H54 (cell line): Measurements from ENCODE around the gene TMPRSS11A.

ENCODE experiments used
- DNase-seq: peaks from one replicate; pipeline ENCODE4 v3.0.0; 2011; ENCODE audit warnings: low spot score, mixed read lengths; ENCODE audit not compliant: insufficient read length
- FAIRE-seq: peaks from 3 replicates; lab custom pipeline; 2011; peaks lifted over from hg19 to GRCh38; lab: Jason Lieb, UNC
- POLR2A ChIP-seq: IDR thresholded peaks from 2 replicates; pipeline ENCODE4 v1.6.1; 2011; ENCODE audit warnings: low read depth, mild to moderate bottlenecking, low read length

TMPRSS11A gene

DNA sequence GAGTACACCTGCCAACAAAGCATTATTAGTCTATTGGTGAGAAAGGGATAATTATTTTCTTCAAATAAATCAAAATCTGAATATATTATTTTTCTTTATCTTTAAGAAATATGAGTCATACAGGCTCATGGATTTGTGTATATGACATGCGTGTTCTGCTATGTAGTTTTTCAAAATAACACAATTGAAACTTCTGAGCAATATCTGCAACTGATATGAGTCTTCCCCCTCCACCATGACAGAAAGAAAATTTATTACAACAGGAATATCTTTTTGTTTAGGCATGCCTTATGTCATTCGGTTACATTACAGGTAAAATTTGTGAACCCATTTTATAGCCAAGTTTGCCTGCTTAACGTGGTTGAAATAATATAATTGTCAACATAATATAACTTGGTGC, 32.0 kb downstream of the TMPRSS11A start:
- no peak for TF ChIP-seq POLR2A
- DNase-seq (no peak), FAIRE-seq (no peak)

DNA sequence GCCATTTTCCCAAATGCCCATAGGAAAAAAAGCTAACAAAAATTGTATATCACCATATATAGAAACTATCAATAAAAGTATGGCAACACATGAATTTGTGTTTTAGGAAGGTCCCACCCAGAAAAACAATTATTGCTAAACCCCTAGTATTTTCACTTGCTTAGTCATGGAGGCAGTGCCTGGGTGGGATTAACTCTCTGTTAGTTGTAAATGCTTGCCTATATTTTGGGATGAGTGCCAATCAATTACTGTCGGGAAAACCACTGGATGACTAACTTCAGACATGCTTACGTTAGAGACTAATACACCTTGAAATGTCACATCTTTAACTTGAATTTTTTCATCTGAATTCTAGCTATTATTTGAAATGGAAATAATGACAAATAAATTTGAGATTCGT, 33.9 kb downstream of the TMPRSS11A start:
- DNase-seq, result no peak
- no peak for FAIRE-seq
- no peak for TF ChIP-seq POLR2A

DNA sequence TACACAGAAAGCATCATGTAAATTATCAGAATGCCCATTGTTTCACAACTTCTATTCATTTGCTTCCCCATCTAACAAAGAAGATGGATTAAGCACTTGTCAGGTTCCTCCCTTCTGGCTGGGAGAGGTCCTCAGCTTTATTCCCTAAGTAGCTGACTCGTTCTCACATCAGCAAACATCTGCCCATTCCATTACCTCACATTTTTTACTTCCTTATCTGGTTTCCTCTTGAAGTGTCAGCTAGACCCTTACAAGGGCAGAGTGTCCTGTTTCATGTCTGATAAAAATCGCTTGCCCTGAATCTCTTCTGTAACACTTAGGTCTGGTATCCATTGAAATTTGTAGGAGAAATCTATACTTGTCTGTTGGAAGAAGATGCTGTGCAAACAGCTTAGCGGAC, 34.7 kb downstream of the TMPRSS11A start:
- no peak for TF ChIP-seq POLR2A
- FAIRE-seq (no peak), DNase-seq (no peak)

DNA sequence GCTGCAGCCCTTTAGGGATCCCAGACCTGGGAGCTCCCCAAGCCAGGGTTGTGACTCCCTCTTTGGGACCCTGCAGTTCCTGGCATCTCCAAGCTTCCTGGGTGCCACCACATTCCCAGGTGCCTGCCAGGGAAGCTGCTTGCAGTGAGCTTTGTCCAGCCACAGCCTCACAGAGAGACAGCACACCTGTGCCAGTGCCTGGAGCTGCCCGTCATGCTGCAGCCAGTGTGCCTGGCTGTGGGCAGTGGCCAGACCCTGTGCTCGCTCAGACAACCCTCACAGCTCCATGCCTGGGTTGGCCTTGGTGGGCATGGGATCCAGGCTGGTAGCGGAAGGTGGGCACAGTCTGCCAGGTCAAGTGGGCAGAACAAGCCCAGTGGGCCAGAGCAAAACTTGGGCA, 36.0 kb downstream of the TMPRSS11A start:
- no peak for FAIRE-seq

DNA sequence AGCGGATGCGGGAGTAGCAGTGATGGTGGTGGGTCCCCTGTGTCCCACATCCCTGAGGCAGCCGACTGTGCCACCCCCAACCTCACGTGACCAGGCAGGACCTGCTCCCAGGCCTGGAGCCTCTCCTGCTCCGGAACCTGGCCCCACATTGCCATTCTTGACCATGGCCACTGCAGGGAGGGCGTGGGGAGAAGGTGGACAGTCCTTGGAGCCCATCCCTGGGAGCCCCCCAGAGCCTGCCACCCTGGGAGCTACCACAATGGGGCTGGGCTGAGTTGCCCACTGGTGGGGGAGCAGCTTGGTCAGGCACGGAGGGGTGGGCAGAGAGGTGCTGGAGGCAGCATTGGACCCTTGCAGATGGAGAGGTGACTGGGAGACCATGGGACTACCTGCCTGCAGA, 36.8 kb downstream of the TMPRSS11A start:
- FAIRE-seq, result no peak
- no peak for TF ChIP-seq POLR2A
- DNase-seq, result no peak

More for the DNA sequence above, 36.0 kb downstream of the TMPRSS11A start:
- no peak for DNase-seq
- TF ChIP-seq POLR2A, result no peak

DNA sequence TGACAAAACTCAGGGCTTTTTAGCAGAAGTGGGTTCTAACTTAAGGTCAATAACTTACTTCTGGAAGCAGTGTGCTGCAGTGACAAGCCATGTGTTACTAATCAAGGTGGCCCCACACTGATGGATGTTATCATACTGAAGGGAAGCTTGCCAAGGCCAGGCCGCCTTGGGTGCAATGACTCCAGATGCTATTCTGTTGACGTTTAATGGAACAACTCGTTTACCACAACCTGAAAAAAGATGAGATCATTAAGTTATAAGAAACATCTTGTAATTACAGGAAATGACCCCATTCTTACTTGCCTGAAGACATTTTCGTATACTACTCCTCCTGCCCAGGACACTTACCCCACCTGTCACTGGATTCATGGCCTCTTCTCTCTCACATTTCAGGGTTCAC, 40.6 kb downstream of the TMPRSS11A start:
- no peak for FAIRE-seq
- no peak for TF ChIP-seq POLR2A

DNA sequence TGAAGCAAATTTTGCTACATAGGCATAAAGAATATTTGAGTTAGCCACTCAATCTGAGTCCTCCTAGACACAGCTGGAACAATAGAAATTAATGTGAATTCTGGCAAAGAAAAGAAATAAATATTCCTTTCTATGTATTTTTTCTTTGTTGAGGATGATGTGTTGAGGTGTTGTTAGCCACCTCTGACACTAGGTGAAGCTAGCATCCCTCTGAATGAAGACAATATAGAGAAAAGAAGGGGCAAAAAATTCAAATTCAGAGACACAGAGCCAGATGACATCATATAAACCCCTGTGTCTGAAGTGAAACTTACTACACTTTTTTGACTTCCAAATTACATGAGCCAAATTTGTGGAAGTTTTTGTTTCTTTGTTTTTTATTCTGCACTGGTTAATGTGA, 44.9 kb downstream of the TMPRSS11A start:
- FAIRE-seq, result no peak
- TF ChIP-seq POLR2A, result no peak
- no peak for DNase-seq

More for the DNA sequence above, 40.6 kb downstream of the TMPRSS11A start:
- DNase-seq, result no peak

DNA sequence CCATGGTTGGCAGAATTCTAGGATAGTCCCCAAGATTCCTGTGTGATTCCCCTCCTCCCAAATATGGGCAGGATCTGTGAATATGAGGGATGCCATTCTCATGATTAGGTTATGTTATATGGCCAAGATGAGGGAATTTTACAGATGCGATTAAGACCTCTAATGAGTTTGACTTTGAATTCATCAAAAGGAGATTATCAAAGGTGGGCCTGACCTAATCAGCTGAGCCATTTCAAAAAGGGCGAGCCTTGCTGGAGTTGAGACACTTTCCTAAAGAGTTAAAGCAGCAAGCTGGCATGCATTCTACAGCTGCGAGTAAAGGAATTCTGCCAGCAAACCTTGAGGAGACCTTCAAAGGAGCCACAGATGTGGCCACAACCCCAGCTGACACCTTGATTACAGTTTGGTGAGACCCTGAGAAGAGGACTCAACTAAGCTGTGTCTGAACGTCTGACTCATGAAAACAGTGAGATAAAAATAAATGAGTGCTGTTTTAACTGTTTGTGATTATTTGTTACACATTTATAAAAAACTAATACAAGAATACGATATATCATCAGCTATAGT, 47.8 kb downstream of the TMPRSS11A start:
- FAIRE-seq, result no peak
- DNase-seq, result no peak
- TF ChIP-seq POLR2A, result no peak

DNA sequence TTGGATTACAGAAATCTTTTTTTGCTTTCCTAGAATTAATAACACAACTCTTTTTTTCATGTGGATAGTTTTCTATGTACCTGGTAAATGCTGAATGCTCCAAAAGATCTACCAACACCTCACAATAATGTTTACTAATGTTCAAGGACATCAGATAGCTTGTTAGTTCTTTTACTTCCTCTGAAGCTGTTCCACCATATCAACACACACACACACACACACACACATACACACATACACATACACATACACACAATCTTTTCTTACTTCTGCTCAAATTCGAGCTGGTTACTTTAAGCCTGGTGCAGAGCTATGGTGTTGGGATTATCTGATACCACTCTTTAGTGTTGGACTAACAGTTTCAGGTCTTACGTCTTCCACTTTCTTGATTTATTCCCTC, 51.2 kb downstream of the TMPRSS11A start:
- no peak for TF ChIP-seq POLR2A
- DNase-seq, result no peak
- no peak for FAIRE-seq

DNA sequence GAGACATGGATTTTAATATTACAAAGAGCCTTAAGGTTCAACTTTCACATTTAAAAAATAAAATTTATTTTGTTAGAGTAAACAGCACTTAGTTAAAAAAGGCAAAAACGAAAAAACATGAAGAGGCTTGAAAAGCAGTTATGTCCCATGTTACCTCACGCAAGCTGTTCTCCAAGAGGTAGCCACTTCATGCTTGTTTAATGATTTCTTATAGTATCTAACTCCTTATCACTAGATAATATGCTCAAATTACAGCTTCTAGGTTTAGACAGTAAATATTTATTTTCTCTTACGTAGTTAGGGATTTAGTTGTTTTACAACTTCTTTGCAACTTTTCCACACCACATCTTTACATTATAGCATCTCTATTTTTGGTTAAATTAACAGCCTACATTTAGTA, 51.7 kb downstream of the TMPRSS11A start:
- no peak for TF ChIP-seq POLR2A
- FAIRE-seq, result no peak
- DNase-seq, result no peak

DNA sequence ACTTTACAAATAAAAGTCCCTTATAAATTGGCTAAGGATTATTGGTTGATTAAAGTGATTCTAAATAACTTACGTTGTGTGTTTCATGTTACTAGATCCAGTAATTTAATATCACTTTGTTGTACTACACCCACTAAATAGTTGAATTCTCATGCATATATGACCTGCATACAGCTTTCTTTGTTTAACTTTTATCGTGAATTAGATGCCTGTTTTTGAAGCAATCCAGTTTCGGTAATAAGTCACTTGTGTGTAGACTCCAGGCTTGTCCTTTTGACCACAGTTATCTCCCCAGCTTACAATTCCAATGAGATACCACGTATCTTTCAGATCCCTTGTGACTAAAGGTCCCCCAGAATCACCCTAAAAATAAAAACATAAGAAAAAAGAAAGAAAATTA, 52.2 kb downstream of the TMPRSS11A start:
- no peak for TF ChIP-seq POLR2A
- no peak for FAIRE-seq
- DNase-seq, result no peak

DNA sequence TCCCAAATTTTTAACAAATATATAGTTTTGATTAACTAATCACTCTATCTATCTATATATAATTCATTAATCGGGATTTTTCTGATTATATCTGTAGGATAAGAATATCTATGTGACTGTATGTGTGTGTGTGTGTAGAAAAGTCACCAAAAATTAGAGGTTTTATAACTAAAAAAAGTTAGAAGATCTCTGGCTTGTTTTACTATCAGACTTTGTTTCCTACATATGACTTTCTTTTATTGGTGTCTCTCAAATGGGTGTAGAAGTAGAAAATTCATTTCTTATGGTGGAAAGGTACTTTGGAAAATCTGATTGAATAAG, 52.7 kb downstream of the TMPRSS11A start:
- no peak for TF ChIP-seq POLR2A
- DNase-seq, result no peak
- no peak for FAIRE-seq

DNA sequence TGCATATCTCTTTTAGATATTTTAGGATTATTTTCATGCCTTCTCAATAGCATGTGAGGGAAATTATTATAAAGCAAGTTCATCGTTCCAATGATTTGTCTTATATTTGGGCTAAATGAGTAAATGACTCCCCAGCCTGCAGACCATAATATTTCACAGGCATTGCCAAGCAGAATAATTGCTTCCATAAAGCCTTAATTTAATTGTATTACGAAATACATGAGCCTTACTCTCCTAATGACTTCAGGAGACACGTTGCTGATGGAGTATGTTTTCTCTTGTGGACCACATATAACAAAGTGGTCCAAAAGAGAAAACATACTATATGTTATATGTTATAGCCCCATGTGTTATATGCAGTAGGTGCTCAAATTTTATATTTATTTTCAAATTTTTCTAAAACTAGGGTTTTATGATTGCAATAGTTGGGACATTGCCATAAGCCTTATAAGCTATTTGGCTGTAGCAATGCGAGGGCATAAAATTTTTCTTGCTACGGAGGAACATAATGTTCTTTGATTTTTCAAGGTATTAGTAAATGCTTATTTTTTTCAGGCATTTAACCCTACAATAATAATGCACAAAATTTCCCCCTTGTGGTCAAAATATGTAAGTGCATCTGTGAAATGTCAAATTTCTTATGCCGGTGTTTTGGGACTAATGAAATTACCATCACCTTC, 53.2 kb downstream of the TMPRSS11A start:
- no peak for TF ChIP-seq POLR2A
- FAIRE-seq, result no peak
- no peak for DNase-seq

DNA sequence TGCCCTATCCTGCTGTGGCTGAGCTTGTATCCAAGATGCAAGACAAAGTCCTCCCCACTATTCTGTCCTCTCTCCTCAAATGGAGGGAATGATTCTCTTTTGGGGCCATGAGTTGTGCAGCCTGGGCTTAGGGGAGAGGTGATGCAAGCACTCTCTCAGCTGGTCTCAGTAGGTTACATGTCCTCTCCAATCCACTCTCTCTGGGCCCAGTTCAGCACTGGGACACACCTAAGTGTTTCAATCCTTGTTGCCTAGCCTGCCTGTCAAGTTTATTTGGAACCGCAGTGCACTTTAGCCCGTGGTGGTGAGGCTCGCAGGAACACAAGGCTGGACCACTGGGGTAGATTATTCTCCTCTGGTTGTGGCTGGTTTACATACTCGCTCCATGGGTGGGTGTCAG, 55.6 kb downstream of the TMPRSS11A start:
- no peak for DNase-seq
- no peak for TF ChIP-seq POLR2A
- FAIRE-seq, result no peak

DNA sequence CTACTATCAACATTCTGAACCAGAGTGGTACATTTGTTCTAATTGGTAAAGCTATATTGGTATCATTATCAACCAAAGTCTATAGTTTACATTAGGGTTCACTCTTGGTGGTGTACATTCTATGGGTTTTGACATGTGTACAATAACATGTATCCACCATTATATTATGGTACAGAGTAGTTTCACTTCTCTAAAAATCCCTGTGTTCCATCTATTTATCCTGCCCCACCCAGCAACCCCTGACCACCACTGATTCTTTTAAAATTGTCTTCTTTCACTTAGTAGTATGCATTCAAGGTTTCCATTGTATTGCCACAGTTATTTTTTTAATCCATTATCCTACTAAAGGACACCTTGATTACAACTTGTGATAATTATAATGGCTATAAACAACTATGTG, 64.2 kb downstream of the TMPRSS11A start:
- TF ChIP-seq POLR2A, result no peak
- DNase-seq (no peak), FAIRE-seq (no peak)
